Fibroblast of gingiva (primary cell): ENCODE measurements around the gene SLC39A13.

Experiments used
- DNase-seq: peaks from one replicate; pipeline ENCODE4 v3.0.0-alpha.2; 2011; ENCODE audit warnings: low read depth

The SLC39A13 gene

GRCh38 chr11:47407746-47408590 lies at the start of gene SLC39A13:
Gene SLC39A13, plus strand, starts transcription at chr11:47408590. Its CDS starts 1,505 bp downstream, at chr11:47410095.
- DNase-seq = peak; percentile 97

DNA sequence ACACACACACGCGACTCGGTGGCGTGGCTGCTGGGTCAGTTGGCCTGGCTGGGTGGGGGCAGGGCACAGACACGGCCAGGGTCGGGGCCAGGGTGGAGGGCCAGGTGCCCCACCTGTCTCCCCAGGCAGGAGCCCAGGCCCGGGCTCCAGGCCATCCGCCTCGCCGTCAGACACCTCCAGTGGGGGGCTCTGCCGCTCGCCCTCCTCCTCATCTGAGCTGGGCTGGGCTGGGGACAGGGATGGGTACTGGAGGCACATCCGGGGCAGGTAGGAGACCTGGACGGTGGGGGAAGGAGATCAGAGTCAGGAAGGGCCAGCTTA lies 49.7 kb upstream of the SLC39A13 start:
- DNase-seq = no peak

DNA sequence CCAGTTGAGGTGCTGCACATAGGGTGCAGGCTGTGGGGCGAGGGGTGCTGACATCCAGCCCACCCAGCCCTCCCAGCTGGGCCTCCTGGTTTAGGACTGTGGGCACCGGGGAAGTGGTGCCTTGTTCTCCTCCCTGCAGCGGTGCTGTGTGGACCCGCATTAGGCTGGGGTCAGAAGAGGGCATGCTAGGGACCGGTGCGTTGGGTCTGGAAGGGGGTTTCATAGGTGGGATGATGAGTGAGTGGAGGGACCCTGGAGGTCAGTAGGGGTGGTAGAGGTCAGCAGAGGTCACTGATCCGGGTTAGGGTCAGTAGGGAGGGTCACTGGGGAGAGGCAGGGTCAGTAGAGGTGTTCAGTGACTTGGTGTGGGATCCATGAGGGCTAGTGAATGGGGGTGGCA lies 49.2 kb upstream of the SLC39A13 start:
- DNase-seq = no peak

GRCh38 chr11:47359586-47359985 lies 48.8 kb upstream of the SLC39A13 start:
- DNase-seq = no peak

DNA sequence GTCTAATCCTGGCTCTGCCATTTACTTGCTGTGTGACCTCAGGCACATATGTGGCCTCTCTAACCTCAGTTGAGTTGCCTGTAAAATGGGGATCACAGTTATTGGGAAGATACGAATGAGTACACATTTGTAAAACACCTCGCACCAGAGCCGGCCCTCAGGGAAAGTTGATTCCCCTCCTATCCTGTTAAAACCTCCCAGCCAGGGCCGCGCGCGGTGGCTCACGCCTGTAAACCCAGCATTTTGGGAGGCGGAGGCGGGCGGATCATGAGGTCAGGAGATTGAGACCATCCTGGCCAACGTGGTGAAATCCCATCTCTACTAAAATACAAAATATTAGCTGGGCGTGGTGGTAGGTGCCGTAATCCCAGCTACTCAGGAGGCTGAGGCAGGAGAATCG lies 48.0 kb upstream of the SLC39A13 start:
- DNase-seq = no peak

- DNase-seq = no peak
These were observed 47.0 kb upstream of the SLC39A13 start for GRCh38 chr11:47361419-47361818.

DNA sequence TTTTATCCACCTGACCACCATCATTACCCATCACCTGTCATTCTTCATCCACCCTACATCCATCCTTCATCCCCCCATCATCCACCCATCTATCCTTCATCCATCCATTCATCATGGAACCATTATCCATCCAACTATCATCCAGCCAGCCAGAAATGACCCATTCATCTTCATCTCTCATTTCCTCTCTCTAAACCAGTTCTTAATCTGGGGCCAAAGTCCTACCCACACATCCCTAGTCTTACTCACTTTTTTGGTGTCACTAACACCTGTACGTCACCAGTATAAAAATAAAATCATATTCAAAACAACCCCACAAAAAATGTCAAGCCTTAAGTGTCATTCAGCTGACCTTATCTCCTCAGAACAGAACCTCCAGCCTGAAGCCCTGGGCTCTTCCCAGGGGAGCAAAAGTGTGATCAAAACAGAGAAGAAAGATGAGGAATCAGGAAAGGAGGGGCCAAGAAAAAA lies 42.3 kb upstream of the SLC39A13 start:
- no peak for DNase-seq

DNA sequence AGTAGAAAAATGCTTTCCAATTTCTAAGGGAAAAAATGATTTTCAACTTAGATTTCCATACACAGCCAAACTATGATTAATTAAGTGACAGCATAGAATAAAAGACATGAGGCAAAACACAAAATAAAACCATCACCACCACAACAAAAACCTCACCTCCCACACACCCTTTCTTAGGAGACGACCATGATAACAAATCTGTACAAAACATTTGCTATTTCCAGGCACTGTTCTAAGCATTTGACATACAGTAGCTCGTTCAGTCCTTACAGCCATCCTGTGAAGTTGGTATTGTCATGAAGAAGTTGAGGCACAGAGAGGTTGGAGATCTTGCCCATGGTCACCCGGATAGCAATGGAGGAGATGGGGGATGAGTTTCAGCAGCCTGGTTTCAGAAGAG lies 38.7 kb upstream of the SLC39A13 start:
- no peak for DNase-seq

DNA sequence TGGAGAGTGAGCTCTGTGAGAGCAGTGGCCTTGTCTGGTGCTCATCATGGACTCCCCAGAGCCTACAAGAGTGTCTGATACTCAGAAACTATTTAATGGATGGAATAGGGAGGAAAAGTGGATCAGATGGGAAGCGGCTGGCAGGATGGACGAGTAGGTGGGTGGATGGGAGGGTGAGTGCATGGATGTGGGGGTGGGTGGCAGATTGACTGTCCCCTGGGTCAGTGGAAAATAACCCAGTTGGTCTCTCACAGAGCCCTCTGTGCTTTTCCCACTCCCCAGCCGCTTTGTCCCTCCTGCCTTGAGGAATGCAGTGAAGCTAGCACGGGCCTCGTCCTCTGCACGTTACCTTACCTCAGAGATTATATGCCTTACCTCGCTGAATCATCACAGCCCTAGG lies 36.0 kb upstream of the SLC39A13 start:
- DNase-seq = no peak

DNA sequence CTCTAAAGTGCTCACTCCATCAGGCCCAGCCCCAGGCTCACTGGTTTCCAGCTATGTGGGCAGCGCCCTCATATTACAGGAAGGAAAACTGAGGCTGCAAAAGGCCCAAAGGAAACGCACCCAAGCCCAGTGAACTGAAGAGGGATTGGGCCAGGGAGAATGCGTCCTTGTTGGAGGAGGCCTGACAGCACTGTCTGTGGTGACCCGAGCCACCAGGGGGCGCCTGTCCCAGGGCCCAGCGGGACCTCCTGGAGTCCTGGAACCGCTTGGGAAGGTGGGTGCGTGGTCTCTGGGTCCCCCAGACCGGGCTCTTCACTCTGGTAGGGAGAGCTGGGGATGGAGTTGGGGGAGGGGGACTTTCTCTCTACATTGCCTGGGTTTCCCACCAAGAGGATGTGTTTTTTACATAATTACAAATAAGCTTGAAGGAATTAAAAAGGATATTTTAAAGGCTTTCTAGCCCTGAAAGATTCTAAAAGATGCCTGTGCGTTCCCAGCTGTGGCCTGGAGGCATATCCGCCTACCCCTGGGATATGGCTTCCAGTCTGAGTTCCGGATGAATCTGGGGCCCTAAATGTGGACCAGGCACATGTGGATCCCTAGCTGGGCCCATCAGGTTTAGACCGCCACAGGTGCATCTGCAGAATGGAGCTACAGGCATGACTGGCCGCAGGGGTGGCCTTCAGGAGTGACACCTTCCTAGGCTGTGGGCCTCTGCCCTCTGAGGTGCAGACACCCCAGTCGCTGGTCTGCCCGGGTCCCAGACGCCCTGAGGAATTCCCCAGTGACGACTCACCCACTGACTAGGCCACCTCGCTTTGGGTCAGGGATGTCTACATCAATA lies 34.3 kb upstream of the SLC39A13 start:
- DNase-seq = peak; percentile 44

- no peak for DNase-seq
These were observed 33.7 kb upstream of the SLC39A13 start for GRCh38 chr11:47374720-47375019.

GRCh38 chr11:47375020-47375419 lies 33.4 kb upstream of the SLC39A13 start:
- no peak for DNase-seq

- DNase-seq = no peak
These were observed 32.8 kb upstream of the SLC39A13 start for GRCh38 chr11:47375546-47376085.

- DNase-seq = no peak
These were observed 32.3 kb upstream of the SLC39A13 start for GRCh38 chr11:47376107-47376524.

- no peak for DNase-seq
These were observed 31.6 kb upstream of the SLC39A13 start for GRCh38 chr11:47376525-47377371.

DNA sequence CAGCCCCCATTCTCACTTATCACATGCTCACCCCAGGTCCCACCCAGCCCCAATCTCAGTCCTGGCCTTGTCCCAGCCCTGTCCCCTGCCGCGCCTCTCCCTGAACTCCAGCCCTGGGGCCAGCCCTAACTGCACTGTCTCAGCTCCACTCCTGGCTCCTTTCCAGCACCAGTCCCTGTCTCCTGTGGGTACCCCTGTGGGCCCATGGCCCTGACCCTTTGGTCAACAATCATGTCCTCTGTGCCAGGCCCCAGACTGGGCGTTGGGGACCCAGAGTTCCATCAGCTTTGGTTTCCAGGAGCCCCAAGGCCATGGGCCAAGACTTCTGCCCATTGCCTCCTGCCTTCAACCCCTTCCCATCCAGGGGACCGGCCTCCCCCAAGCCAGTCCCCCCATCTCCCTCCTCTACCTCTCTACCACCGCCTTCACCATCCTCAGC lies 30.8 kb upstream of the SLC39A13 start:
- no peak for DNase-seq

DNA sequence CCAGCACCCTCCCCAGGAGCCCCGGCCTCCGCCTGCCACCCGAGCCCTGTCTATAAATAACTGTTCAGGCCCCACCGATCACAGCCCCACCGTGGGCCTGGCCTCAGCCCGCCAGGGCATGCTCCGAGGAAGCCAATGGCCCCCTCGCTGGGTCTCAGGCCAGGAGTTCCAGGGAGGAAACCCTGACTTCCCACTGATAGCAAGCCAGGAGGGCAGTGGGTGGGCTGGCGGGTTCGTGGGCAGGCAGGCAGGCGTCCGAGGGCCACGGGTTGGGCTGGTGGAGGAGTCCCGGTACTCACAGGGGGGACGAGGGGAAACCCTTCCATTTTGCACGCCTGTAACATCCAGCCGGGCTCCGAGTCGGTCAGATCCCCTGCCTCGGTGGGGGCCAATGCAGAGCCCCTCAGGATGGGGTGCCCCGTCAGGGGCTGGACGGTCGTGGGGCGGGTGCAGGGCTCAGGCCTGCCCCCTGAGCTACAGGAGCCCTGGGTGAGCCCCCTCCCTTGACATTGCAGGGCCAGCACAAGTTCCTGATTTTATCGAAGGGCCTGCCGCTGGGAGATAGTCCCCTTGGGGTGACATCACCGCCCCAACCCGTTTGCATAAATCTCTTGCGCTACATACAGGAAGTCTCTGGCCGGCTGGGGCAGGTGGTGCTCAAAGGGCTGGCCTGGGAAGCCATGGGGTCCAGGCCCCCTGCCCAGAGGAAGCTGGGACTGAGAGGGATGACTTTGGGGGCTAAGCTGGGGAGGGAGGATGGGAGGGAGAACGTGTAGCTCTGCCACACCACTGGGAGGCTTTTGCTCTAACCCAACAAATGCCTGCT lies 30.2 kb upstream of the SLC39A13 start, which contains the start of gene SPI1:
SPI1 (minus strand) TSS at position 538 of the 826 bp plus-strand sequence; CDS start at position 344, 194 bp downstream.
- DNase-seq = no peak

- DNase-seq = no peak
These were observed 29.6 kb upstream of the SLC39A13 start for GRCh38 chr11:47378836-47379170.

GRCh38 chr11:47379317-47379716 lies 29.1 kb upstream of the SLC39A13 start:
- no peak for DNase-seq

GRCh38 chr11:47380078-47380477 lies 28.3 kb upstream of the SLC39A13 start:
- no peak for DNase-seq

- DNase-seq = no peak
These were observed 25.3 kb upstream of the SLC39A13 start for GRCh38 chr11:47383071-47383470.
